ENCODE results near the gene ZNF438. TPM values are rescaled to one million over a fixed set of nuclear protein-coding genes. Genes with fewer than 3 reads are reported as not detected.

Gene ZNF438
- total and polyA plus RNA-seq, 7 experiments from 2014 or later: 3.9 to 9.4 (median 4.2) TPM

DNA sequence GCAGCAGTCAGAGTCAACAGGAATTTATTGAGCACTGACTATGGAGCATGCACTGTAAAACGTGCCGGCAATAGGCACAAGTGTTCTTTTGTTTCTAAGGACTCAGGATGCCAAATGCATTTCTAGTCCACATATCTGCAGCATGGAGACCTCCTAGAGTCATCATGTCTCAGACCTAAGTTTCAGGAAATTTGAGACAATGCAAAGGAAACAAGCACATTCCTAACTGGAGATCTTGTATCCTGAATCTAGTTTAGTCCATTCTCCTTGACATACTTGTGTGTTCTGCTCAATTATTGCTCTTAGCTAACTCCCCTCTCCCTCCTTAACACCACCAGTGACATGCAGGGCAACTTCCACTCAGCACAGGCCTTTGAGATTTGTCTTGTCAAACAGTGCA lies 173.2 kb downstream of the ZNF438 start:
- intact Hi-C loops (cut with micrococcal nuclease): no loop called here
- Mint-ChIP-seq H3K4me1 (peaks cover 0 to 5% (median 0%) of the 10 kb centered on the region in 7 donors), H3K4me3 (no peak overlapping the region), H3K27ac (no peak overlapping the region), H3K36me3 (peaks cover 0 to 12% (median 0%) of the 10 kb centered on the region in 5 donors), H3K9me3 (no peaks in the 10 kb centered on the region), H3K27me3 (no peaks in the 10 kb centered on the region)
- H3K36me3 ChIP-seq (ENCODE audit: control insufficient read depth in 2 of 3, insufficient read depth in 3 of 3, low read length in 3 of 3): no peaks in the 10 kb centered on the region
- H3K4me1 ChIP-seq (ENCODE audit: control insufficient read depth in 2 of 2, insufficient read depth in 2 of 2, low read length in 2 of 2): no peaks in the 10 kb centered on the region
- ATAC-seq (no peak), DNase-seq (no peak)
- H3K9me3 ChIP-seq (ENCODE audit: control insufficient read depth in 2 of 3, low read length in 3 of 3): no peaks in the 10 kb centered on the region
- H3K27ac ChIP-seq (ENCODE audit: low read depth, low read length): no peak overlapping the region
- no peaks in the 10 kb centered on the region for H3K27me3 ChIP-seq (ENCODE audit: control insufficient read depth in 2 of 2, insufficient read depth in 2 of 2, low read length in 2 of 2)
- CTCF ChIA-PET: no interaction called here
- POLR2A ChIA-PET: interaction anchor here (0.6 kb wide), 1 partner anchor 95 kb away, joined by 4 read pairs; no protein-coding TSS in a partner anchor
- no peak overlapping the region for H3K4me3 ChIP-seq (ENCODE audit: low read length)

DNA sequence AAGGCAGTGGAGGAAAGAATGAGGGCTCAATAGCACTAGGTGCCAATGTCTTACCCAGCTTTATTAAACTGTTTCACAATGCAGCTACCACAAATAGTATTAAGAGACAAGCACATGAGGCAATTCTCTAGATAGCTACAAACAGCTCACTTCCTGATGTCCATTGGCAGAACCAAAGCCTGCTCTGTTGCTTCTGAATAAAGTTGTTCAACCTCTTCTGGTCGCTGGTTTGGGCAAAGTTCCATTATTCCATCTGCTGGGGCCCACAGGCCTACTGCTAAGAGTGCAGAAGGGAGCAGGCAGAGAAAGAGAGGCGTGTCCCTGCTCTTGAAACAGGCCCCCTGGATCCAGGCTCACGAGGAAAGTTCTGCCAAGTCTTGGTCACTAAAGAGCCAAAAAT lies 173.9 kb downstream of the ZNF438 start:
- peaks cover 0 to 5% (median 0%) of the 10 kb centered on the region in 7 donors for H3K4me1 Mint-ChIP-seq
- ChIA-PET CTCF (no interaction called here), POLR2A (interaction anchor here (0.6 kb wide), 1 partner anchor 96 kb away, joined by 4 read pairs; no protein-coding TSS in a partner anchor)
- no peak overlapping the region for H3K4me3 Mint-ChIP-seq
- no peaks in the 10 kb centered on the region for H3K9me3 Mint-ChIP-seq
- Histone ChIP-seq H3K27ac (ENCODE audit: low read depth, low read length) (no peak overlapping the region), H3K27me3 (ENCODE audit: control insufficient read depth in 2 of 2, insufficient read depth in 2 of 2, low read length in 2 of 2) (no peaks in the 10 kb centered on the region), H3K36me3 (ENCODE audit: control insufficient read depth in 2 of 3, insufficient read depth in 3 of 3, low read length in 3 of 3) (no peaks in the 10 kb centered on the region), H3K4me1 (ENCODE audit: control insufficient read depth in 2 of 2, insufficient read depth in 2 of 2, low read length in 2 of 2) (no peaks in the 10 kb centered on the region), H3K4me3 (ENCODE audit: low read length) (no peak overlapping the region), H3K9me3 (ENCODE audit: control insufficient read depth in 2 of 3, low read length in 3 of 3) (no peaks in the 10 kb centered on the region)
- intact Hi-C loops (cut with micrococcal nuclease): no loop called here
- ATAC-seq (peak; percentile 48), DNase-seq (no peak)
- H3K27ac Mint-ChIP-seq: no peak overlapping the region
- H3K27me3 Mint-ChIP-seq: no peaks in the 10 kb centered on the region
- H3K36me3 Mint-ChIP-seq: peaks cover 0 to 12% (median 0%) of the 10 kb centered on the region in 5 donors

DNA sequence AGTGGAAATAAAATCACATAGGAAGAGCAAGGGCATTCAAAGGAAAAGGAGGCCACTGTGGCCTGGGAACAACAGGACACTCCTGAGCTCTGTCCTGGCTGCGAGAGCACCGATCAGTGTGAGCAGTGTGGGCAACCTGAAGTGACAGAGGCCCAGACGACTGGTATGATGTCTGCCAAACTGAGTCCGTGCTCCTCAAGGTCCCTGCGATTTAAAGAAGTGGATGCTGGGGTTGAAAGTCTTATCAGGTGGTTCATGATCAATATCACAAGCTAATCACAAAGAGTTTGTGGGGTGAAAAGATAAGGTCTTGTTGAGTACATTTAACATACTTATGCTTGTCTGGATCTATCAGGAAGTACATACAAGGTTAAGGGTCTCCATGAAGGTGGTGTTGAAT lies 176.5 kb downstream of the ZNF438 start:
- peaks cover 0 to 18% (median 0%) of the 10 kb centered on the region in 5 donors for H3K36me3 Mint-ChIP-seq
- no peaks in the 10 kb centered on the region for H3K27me3 Mint-ChIP-seq
- Histone ChIP-seq H3K4me1 (ENCODE audit: control insufficient read depth in 2 of 2, insufficient read depth in 2 of 2, low read length in 2 of 2) (no peaks in the 10 kb centered on the region), H3K36me3 (ENCODE audit: control insufficient read depth in 2 of 3, insufficient read depth in 3 of 3, low read length in 3 of 3) (no peaks in the 10 kb centered on the region), H3K27me3 (ENCODE audit: control insufficient read depth in 2 of 2, insufficient read depth in 2 of 2, low read length in 2 of 2) (no peaks in the 10 kb centered on the region), H3K9me3 (ENCODE audit: control insufficient read depth in 2 of 3, low read length in 3 of 3) (no peaks in the 10 kb centered on the region), H3K4me3 (ENCODE audit: low read length) (no peak overlapping the region), H3K27ac (ENCODE audit: low read depth, low read length) (no peak overlapping the region)
- ATAC-seq: no peak
- no peak for DNase-seq
- ChIA-PET POLR2A (no interaction called here), CTCF (no interaction called here)
- intact Hi-C loops (cut with micrococcal nuclease): no loop called here
- no peak overlapping the region for H3K27ac Mint-ChIP-seq
- H3K9me3 Mint-ChIP-seq: no peaks in the 10 kb centered on the region
- H3K4me1 Mint-ChIP-seq: peaks cover 0 to 2% (median 0%) of the 10 kb centered on the region in 7 donors
- no peak overlapping the region for H3K4me3 Mint-ChIP-seq

DNA sequence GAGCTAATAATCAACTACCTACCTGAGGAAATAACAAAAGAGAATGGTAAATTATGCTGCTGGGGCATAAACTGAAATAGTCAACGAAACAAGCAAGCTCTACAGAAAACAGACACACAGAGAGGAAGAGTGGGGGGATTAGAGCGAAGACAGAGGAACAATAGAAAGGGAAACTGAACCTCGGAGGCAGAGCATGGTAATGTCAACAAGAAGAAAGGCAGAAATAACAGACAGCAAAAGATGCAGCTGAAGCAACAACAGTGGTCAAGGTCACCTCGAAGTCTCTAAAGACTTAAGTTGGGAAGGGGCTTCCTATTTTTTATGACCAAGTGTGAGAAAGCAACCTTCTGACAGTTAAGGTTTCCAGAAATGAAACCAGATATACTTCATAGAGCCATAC lies 177.0 kb downstream of the ZNF438 start:
- ChIA-PET CTCF (no interaction called here), POLR2A (no interaction called here)
- H3K4me1 ChIP-seq (ENCODE audit: control insufficient read depth in 2 of 2, insufficient read depth in 2 of 2, low read length in 2 of 2): no peaks in the 10 kb centered on the region
- no peaks in the 10 kb centered on the region for H3K9me3 Mint-ChIP-seq
- H3K27me3 Mint-ChIP-seq: no peaks in the 10 kb centered on the region
- H3K9me3 ChIP-seq (ENCODE audit: control insufficient read depth in 2 of 3, low read length in 3 of 3): no peaks in the 10 kb centered on the region
- peaks cover 0 to 18% (median 2%) of the 10 kb centered on the region in 5 donors for H3K36me3 Mint-ChIP-seq
- intact Hi-C loops (cut with micrococcal nuclease): no loop called here
- DNase-seq: no peak
- H3K27ac Mint-ChIP-seq: no peak overlapping the region
- peaks cover 0 to 2% (median 0%) of the 10 kb centered on the region in 7 donors for H3K4me1 Mint-ChIP-seq
- no peak overlapping the region for H3K27ac ChIP-seq (ENCODE audit: low read depth, low read length)
- ATAC-seq: no peak
- H3K4me3 Mint-ChIP-seq: no peak overlapping the region
- no peaks in the 10 kb centered on the region for H3K36me3 ChIP-seq (ENCODE audit: control insufficient read depth in 2 of 3, insufficient read depth in 3 of 3, low read length in 3 of 3)
- H3K4me3 ChIP-seq (ENCODE audit: low read length): no peak overlapping the region
- no peaks in the 10 kb centered on the region for H3K27me3 ChIP-seq (ENCODE audit: control insufficient read depth in 2 of 2, insufficient read depth in 2 of 2, low read length in 2 of 2)

DNA sequence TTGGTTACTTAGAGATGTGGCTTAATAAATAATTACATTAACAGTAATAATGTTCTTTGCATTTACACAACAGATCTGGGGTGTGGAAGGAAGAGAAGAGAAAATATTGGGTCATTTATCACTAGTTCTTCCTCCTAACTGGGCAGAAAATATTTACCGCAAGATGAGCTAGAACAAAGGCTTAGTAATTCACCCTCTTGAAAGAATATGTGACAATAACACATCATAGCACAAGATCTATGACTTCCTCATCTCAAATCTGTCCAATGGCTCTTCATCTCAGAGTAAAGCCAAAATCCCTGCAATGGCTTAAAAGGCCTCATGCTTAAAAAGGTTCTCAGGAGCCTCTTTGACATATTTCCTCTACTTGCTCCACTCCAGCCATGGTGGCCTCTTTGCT lies 178.6 kb downstream of the ZNF438 start:
- POLR2A ChIA-PET: no interaction called here
- ATAC-seq: peak; percentile 24
- Histone ChIP-seq H3K4me1 (ENCODE audit: control insufficient read depth in 2 of 2, insufficient read depth in 2 of 2, low read length in 2 of 2) (no peaks in the 10 kb centered on the region), H3K36me3 (ENCODE audit: control insufficient read depth in 2 of 3, insufficient read depth in 3 of 3, low read length in 3 of 3) (no peaks in the 10 kb centered on the region), H3K9me3 (ENCODE audit: control insufficient read depth in 2 of 3, low read length in 3 of 3) (no peaks in the 10 kb centered on the region), H3K4me3 (ENCODE audit: low read length) (no peak overlapping the region), H3K27me3 (ENCODE audit: control insufficient read depth in 2 of 2, insufficient read depth in 2 of 2, low read length in 2 of 2) (no peaks in the 10 kb centered on the region), H3K27ac (ENCODE audit: low read depth, low read length) (no peak overlapping the region)
- Mint-ChIP-seq H3K9me3 (no peaks in the 10 kb centered on the region), H3K4me3 (no peak overlapping the region), H3K27me3 (no peaks in the 10 kb centered on the region), H3K4me1 (peaks cover 0 to 14% (median 11%) of the 10 kb centered on the region in 7 donors), H3K36me3 (peaks cover 0 to 25% (median 8%) of the 10 kb centered on the region in 5 donors), H3K27ac (no peak overlapping the region)
- CTCF ChIA-PET: no interaction called here
- intact Hi-C loops (cut with micrococcal nuclease): no loop called here
- DNase-seq: no peak

DNA sequence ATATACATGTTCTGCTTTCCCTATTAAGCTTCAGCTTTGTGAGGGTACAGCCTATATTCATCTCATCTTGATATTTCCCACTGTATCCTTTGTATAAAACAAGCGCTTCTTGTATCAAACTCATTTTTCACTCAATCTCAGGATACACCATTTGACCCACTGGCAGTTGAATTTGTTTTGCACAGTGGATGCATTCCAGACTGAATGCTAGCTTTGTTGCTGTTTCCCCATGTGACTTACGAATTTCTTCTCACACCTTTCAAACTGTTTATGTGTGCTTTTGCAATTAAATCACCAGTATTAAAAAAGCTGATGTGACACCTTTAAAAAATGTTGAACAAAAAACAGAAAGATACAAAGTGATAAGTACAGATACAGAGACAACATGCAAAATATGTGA lies 180.9 kb downstream of the ZNF438 start:
- Mint-ChIP-seq H3K36me3 (peaks cover 0 to 30% (median 10%) of the 10 kb centered on the region in 5 donors), H3K4me3 (no peak overlapping the region), H3K27ac (peak overlapping the region in 1 of 9 donors; percentile 15), H3K27me3 (no peaks in the 10 kb centered on the region), H3K9me3 (no peaks in the 10 kb centered on the region), H3K4me1 (peaks cover 0 to 14% (median 11%) of the 10 kb centered on the region in 7 donors)
- Histone ChIP-seq H3K27me3 (ENCODE audit: control insufficient read depth in 2 of 2, insufficient read depth in 2 of 2, low read length in 2 of 2) (no peaks in the 10 kb centered on the region), H3K27ac (ENCODE audit: low read depth, low read length) (no peak overlapping the region), H3K4me1 (ENCODE audit: control insufficient read depth in 2 of 2, insufficient read depth in 2 of 2, low read length in 2 of 2) (no peaks in the 10 kb centered on the region), H3K9me3 (ENCODE audit: control insufficient read depth in 2 of 3, low read length in 3 of 3) (no peaks in the 10 kb centered on the region), H3K4me3 (ENCODE audit: low read length) (no peak overlapping the region), H3K36me3 (ENCODE audit: control insufficient read depth in 2 of 3, insufficient read depth in 3 of 3, low read length in 3 of 3) (no peaks in the 10 kb centered on the region)
- POLR2A ChIA-PET: no interaction called here
- no peak for ATAC-seq
- CTCF ChIA-PET: interaction anchor here (1.4 kb wide), 1 partner anchor 66 kb away, joined by 3 read pairs; no protein-coding TSS in a partner anchor
- intact Hi-C loops (cut with micrococcal nuclease): no loop called here
- DNase-seq: no peak

DNA sequence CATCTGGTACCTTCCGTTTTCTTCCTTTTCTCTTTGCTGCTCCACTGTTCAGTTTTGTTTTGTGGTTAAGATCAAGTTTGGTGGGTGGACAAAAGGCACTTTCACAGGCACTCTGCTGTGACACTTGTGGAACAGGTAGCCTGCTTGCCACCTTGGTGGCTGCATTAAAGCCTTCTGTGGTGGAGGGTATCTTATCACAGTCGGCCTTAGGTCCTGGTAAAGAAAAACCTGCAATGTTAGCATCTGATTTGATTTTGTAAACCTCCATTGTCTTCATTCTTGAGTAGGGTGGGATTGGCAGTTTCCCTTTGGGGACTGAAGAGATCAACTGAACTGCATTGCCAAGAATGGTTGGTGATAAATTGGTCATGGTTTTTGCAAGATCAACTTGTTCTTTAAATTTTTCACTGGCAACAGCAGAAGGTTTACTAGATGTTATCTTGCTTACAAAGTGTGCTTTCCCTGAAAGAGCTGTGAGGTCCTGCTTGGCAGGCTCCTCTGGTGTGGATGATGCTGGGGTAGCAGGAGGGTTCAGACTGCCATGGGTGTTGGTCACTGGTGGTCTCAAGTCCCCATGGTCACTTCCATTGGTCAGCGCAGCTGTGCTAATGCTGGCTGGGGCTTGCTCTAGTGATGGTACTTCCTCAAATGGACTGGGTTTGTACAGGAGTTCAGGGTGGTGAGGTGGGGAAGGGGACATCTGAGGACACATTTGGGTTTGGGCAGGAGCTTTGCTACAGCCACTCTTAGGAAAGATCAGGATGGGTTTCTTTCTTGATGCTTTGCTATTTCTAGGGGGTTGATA lies 182.2 kb downstream of the ZNF438 start:
- Mint-ChIP-seq H3K4me3 (no peak overlapping the region), H3K27me3 (no peaks in the 10 kb centered on the region), H3K27ac (peak overlapping the region in 2 of 9 donors; percentile 22 to 58), H3K9me3 (no peaks in the 10 kb centered on the region), H3K36me3 (peaks cover 0 to 24% (median 10%) of the 10 kb centered on the region in 5 donors), H3K4me1 (peaks cover 0 to 14% (median 11%) of the 10 kb centered on the region in 7 donors)
- ChIA-PET POLR2A (no interaction called here), CTCF (interaction anchor here (1.4 kb wide), 1 partner anchor 65 kb away, joined by 3 read pairs; no protein-coding TSS in a partner anchor)
- H3K27ac ChIP-seq (ENCODE audit: low read depth, low read length): no peak overlapping the region
- no peaks in the 10 kb centered on the region for H3K4me1 ChIP-seq (ENCODE audit: control insufficient read depth in 2 of 2, insufficient read depth in 2 of 2, low read length in 2 of 2)
- H3K4me3 ChIP-seq (ENCODE audit: low read length): no peak overlapping the region
- intact Hi-C loops (cut with micrococcal nuclease): no loop called here
- DNase-seq: no peak
- no peaks in the 10 kb centered on the region for H3K9me3 ChIP-seq (ENCODE audit: control insufficient read depth in 2 of 3, low read length in 3 of 3)
- H3K27me3 ChIP-seq (ENCODE audit: control insufficient read depth in 2 of 2, insufficient read depth in 2 of 2, low read length in 2 of 2): no peaks in the 10 kb centered on the region
- no peaks in the 10 kb centered on the region for H3K36me3 ChIP-seq (ENCODE audit: control insufficient read depth in 2 of 3, insufficient read depth in 3 of 3, low read length in 3 of 3)
- ATAC-seq: no peak

Measured in naive thymus-derived CD4-positive, alpha-beta T cell (primary cell).